Measurements from ENCODE around the gene MYL10. TPM values are rescaled to one million over a fixed set of nuclear protein-coding genes. Genes with fewer than 3 reads are reported as not detected.

MYL10 gene
- polyA plus RNA-seq, 1 of the 3 experiments (the other 2 are of a cell fraction), result not detected

GRCh38 chr7:101586078-101586905, 42.8 kb downstream of the MYL10 start:
- TF ChIP-seq EZH2phosphoT487 (IDR thresholded peaks at IDR 0.05; ENCODE audit: borderline replicate concordance, low read depth), result no peak
- TF ChIP-seq GATA2 (CRISPR knock-in tag; IDR thresholded peaks at IDR 0.05), result no peak
- TF ChIP-seq CHD2 (IDR thresholded peaks at IDR 0.05; ENCODE audit: low read length, partially characterized antibody), result no peak
- TF ChIP-seq ELF1 (IDR thresholded peaks at IDR 0.05), result no peak
- TF ChIP-seq NFIC (IDR thresholded peaks at IDR 0.05; ENCODE audit: borderline replicate concordance), result no peak
- TF ChIP-seq CTCF (IDR thresholded peaks at IDR 0.05), result no peak
- no peak for TF ChIP-seq MXI1 (IDR thresholded peaks at IDR 0.05; ENCODE audit: low read depth, low read length)
- no peak for TF ChIP-seq TAF1 (IDR thresholded peaks at IDR 0.05; ENCODE audit: borderline replicate concordance, low read depth, low read length)
- no peak for TF ChIP-seq FOSL2 (IDR thresholded peaks at IDR 0.05; ENCODE audit: borderline replicate concordance, low read depth)
- no peak for TF ChIP-seq JUND (IDR thresholded peaks at IDR 0.05)
- no peak for TF ChIP-seq MEF2A (IDR thresholded peaks at IDR 0.05; ENCODE audit: borderline replicate concordance, low read depth)
- no peak for TF ChIP-seq REST (IDR thresholded peaks at IDR 0.05; ENCODE audit: low read depth, low read length)
- no peak for TF ChIP-seq RAD21 (IDR thresholded peaks at IDR 0.05; ENCODE audit: low read length)
- TF ChIP-seq SIN3A (IDR thresholded peaks at IDR 0.05; ENCODE audit: borderline replicate concordance, low read depth, low read length), result no peak
- CTCF ChIA-PET, result interaction anchor here (0.8 to 2.3 kb wide), 4 partner anchors 11 to 48 kb away, joined by 3 to 8 read pairs (median 5); no protein-coding TSS in a partner anchor
- 71% methylated on average over 18 of the region's 18 CpGs for WGBS (ENCODE audit: low lambda C conversion rate)

More at GRCh38 chr7:101586078-101586905, 42.8 kb downstream of the MYL10 start:
- POLR2A ChIA-PET, result no interaction called here
- DNase-seq, result no peak
- Histone ChIP-seq H3K9ac (no peak overlapping the region), H3K27ac (ENCODE audit: low read depth in 2 of 2, low read length in 1 of 2) (no peak overlapping the region), H4K20me1 (ENCODE audit: insufficient read depth) (no peaks in the 10 kb centered on the region), H3F3A (replicated peaks; ENCODE audit: insufficient read depth) (no peaks in the 10 kb centered on the region), H3K79me2 (ENCODE audit: insufficient read depth) (no peaks in the 10 kb centered on the region), H3K9me2 (no peaks in the 10 kb centered on the region), H3K36me3 (replicated peaks in 1 of 2; ENCODE audit: control insufficient read depth in 1 of 2, insufficient read depth in 2 of 2, low read length in 1 of 2) (no peaks in the 10 kb centered on the region), H3K4me1 (ENCODE audit: control insufficient read depth in 1 of 2, insufficient read depth in 2 of 2, low read depth in 1 of 2, low read length in 1 of 2) (peaks cover 0 to 14% of the 10 kb centered on the region in 2 experiments; a peak in 1 of 4 replicates), H3K27me3 (ENCODE audit: insufficient read depth) (no peaks in the 10 kb centered on the region), H2AFZ (ENCODE audit: low read depth) (no peak overlapping the region), H3K9me3 (no peaks in the 10 kb centered on the region), H3K4me2 (no peak overlapping the region), H3K4me3 (ENCODE audit: low read depth in 2 of 2, low read length in 1 of 2) (no peak overlapping the region)
